ENCODE results near the gene HBEGF. TPM values are rescaled to one million over a fixed set of nuclear protein-coding genes. Genes with fewer than 3 reads are reported as not detected.

HBEGF gene
- total and polyA plus RNA-seq, 4 donors: 0.60 to 1.0 (median 0.78) TPM

GRCh38 chr5:140362875-140363630 is 16.6 kb upstream of the HBEGF start:
- Histone ChIP-seq H3K4me3 (ENCODE audit: low read depth in 1 of 3, low read length in 3 of 3) (peak overlapping the region in 2 of 3 donors; percentile 13 to 32), H3K27ac (ENCODE audit: low read depth in 1 of 2, low read length in 2 of 2) (no peak overlapping the region), H3K36me3 (ENCODE audit: control insufficient read depth in 4 of 4, insufficient read depth in 3 of 4, low read depth in 1 of 4, low read length in 3 of 4) (no peaks in the 10 kb centered on the region), H3K4me1 (ENCODE audit: control insufficient read depth in 4 of 4, insufficient read depth in 4 of 4, low read length in 3 of 4) (peaks cover 2 to 9% (median 4%) of the 10 kb centered on the region in 4 donors), H3K9ac (ENCODE audit: low read depth in 1 of 2, low read length in 2 of 2) (no peak overlapping the region), H3K27me3 (ENCODE audit: control insufficient read depth in 4 of 4, insufficient read depth in 4 of 4, low read length in 3 of 4) (no peaks in the 10 kb centered on the region), H3K9me3 (ENCODE audit: control insufficient read depth in 4 of 4, low read length in 3 of 4) (no peaks in the 10 kb centered on the region)
- TF ChIP-seq EGR1 (IDR thresholded peaks at IDR 0.05; ENCODE audit: low read depth in 2 of 2): no peak
- peak; percentile 43 to 86 for TF ChIP-seq RXRA (IDR thresholded peaks at IDR 0.05)
- TF ChIP-seq, protein P1, sequence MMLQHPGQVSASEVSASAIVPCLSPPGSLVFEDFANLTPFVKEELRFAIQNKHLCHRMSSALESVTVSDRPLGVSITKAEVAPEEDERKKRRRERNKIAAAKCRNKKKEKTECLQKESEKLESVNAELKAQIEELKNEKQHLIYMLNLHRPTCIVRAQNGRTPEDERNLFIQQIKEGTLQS (IDR thresholded peaks at IDR 0.05): no peak
- TF ChIP-seq RAD21 (IDR thresholded peaks at IDR 0.05): peak; percentile 75 to 88
- peak; percentile 45 for TF ChIP-seq SP1 (IDR thresholded peaks at IDR 0.05)
- no peak for TF ChIP-seq NR2F2 (IDR thresholded peaks at IDR 0.05)
- TF ChIP-seq CTCF (IDR thresholded peaks at IDR 0.05; ENCODE audit: low read depth, low read length, missing input control): peak; percentile 91
- TF ChIP-seq HNF4A (conservative IDR thresholded peaks at IDR 0.05): peak; percentile 18 to 54
- no peak for TF ChIP-seq ZBTB33 (IDR thresholded peaks at IDR 0.05)
- TF ChIP-seq GABPA (IDR thresholded peaks at IDR 0.05 in 1 of 2, conservative IDR thresholded peaks at IDR 0.05 in 1 of 2): no peak
- no peak for TF ChIP-seq HNF4G (IDR thresholded peaks at IDR 0.05)
- TF ChIP-seq FOXA2 (IDR thresholded peaks at IDR 0.05): no peak
- no peak for TF ChIP-seq FOXA1 (IDR thresholded peaks at IDR 0.05)
- no peak for TF ChIP-seq JUND (IDR thresholded peaks at IDR 0.05)
- TF ChIP-seq REST (IDR thresholded peaks at IDR 0.05): no peak
- TF ChIP-seq TAF1 (conservative IDR thresholded peaks at IDR 0.05): no peak
- peak; percentile 88 for DNase-seq (ENCODE audit: low spot score)
- WGBS: 11% methylated on average over 29 of the region's 29 CpGs

All from liver (tissue), 9 donors.